ENCODE data around the gene CLIP2. TPM values are rescaled to one million over a fixed set of nuclear protein-coding genes. Genes with fewer than 3 reads are reported as not detected.

Gene CLIP2
- total RNA-seq, 1 donor from 2014 or later: 21.9 TPM

DNA sequence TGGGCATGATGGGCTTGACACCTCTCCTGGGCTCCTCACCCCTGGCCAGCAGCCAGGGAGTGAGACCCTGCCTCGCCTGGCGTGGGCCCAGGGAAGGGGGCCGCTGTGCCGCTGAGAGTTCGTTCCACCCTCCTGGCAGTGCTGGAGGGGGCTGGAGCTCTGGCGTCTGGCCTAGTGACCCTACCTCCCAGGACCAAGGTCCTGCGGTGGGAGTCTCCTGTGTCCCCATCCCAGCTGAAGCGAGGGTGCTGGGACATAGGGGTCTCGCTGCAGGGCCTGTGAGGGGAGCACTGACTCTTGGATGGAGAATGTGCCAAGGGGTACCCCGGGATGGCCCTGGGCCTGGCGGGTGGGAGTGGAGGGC lies 165.7 kb downstream of the CLIP2 start:
- Histone ChIP-seq H3K27ac (ENCODE audit: low read depth, low read length) (peak overlapping the region; percentile 99), H3K9ac (ENCODE audit: low read depth in 1 of 3, low read length in 3 of 3) (peak overlapping the region; percentile 91 to 98 (median 98)), H3K9me3 (ENCODE audit: control insufficient read depth in 3 of 3, low read length in 3 of 3) (no peaks in the 10 kb centered on the region), H3K4me3 (ENCODE audit: low read length in 3 of 3) (peak overlapping the region; percentile 65 to 84 (median 80)), H3K4me1 (ENCODE audit: control insufficient read depth in 3 of 3, insufficient read depth in 3 of 3, low read length in 3 of 3) (peaks cover 48 to 51% (median 51%) of the 10 kb centered on the region in 3 donors), H3K27me3 (ENCODE audit: control insufficient read depth in 3 of 3, insufficient read depth in 3 of 3, low read length in 3 of 3) (no peaks in the 10 kb centered on the region), H3K36me3 (ENCODE audit: control insufficient read depth in 3 of 3, insufficient read depth in 3 of 3, low read length in 3 of 3) (no peaks in the 10 kb centered on the region)

DNA sequence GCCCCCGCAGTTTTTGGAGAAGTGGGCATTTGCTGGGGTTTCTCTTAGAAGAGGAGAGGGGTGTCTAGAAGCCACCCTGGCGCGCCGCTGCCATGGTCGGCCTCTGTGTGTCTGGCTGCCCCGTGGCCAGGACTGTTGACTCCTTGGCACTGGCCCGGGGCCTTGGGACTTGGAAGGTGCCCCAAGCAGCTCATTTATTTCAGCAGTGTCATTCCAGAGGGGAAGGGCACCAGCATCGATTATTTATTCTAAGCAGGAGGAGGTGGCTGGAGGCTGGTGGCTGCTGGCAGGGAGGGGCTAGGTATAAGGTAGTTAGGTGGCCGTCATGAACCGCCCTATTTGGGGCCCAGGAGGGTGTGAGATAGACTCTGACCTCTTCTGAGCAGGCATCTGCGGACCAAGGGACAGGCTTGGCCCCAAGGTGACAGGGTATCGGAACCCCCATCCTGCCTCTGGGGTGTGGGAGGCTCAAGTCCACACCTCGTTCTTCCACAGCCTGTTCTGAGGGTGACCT lies 166.1 kb downstream of the CLIP2 start:
- no peaks in the 10 kb centered on the region for H3K9me3 ChIP-seq (ENCODE audit: control insufficient read depth in 3 of 3, low read length in 3 of 3)
- peak overlapping the region; percentile 91 to 98 (median 98) for H3K9ac ChIP-seq (ENCODE audit: low read depth in 1 of 3, low read length in 3 of 3)
- H3K27ac ChIP-seq (ENCODE audit: low read depth, low read length): peak overlapping the region; percentile 99
- H3K4me3 ChIP-seq (ENCODE audit: low read length in 3 of 3): peak overlapping the region; percentile 65 to 84 (median 80)
- H3K4me1 ChIP-seq (ENCODE audit: control insufficient read depth in 3 of 3, insufficient read depth in 3 of 3, low read length in 3 of 3): peaks cover 52 to 55% (median 52%) of the 10 kb centered on the region in 3 donors
- no peaks in the 10 kb centered on the region for H3K36me3 ChIP-seq (ENCODE audit: control insufficient read depth in 3 of 3, insufficient read depth in 3 of 3, low read length in 3 of 3)
- H3K27me3 ChIP-seq (ENCODE audit: control insufficient read depth in 3 of 3, insufficient read depth in 3 of 3, low read length in 3 of 3): no peaks in the 10 kb centered on the region

Other genes starting within 250 kb of the CLIP2 start
- gene LIMK1, start 205.6 kb upstream of the CLIP2 start, total RNA-seq: 4.7 TPM
- 188 TPM for gene EIF4H, start 115.1 kb upstream of the CLIP2 start, total RNA-seq
- 5.2 TPM for gene LAT2, start 79.4 kb upstream of the CLIP2 start, total RNA-seq
- 21.4 TPM for gene RFC2, start 35.0 kb upstream of the CLIP2 start, total RNA-seq
- gene GTF2IRD1, start 164.5 kb downstream of the CLIP2 start, total RNA-seq: 16.2 TPM

Measured in skeletal muscle tissue (tissue), 4 donors.